ENCODE results near the gene KIF26A.
A peak's percentile ranks its signal among the peaks of the same experiment; 100 is the strongest.
"Not testable (repeated sequence)": the region's sequence is repeated elsewhere in the genome, so short reads cannot be mapped to it uniquely, and the experiment has no call there.

The KIF26A gene

GRCh38 chr14:104195361-104195760 is 57.0 kb downstream of the KIF26A start:
- no peak for DNase-seq

- no peak for DNase-seq
Measured at GRCh38 chr14:104195878-104196277, 57.5 kb downstream of the KIF26A start.

- DNase-seq: no peak
Measured at GRCh38 chr14:104196461-104197140, 58.2 kb downstream of the KIF26A start.

GRCh38 chr14:104197449-104198247 is 59.3 kb downstream of the KIF26A start:
- no peak for DNase-seq

- DNase-seq: no peak
Measured at GRCh38 chr14:104199266-104199895, 61.0 kb downstream of the KIF26A start.

GRCh38 chr14:104200106-104200505 is 61.7 kb downstream of the KIF26A start:
- no peak for DNase-seq

- DNase-seq: no peak
Measured at GRCh38 chr14:104200591-104200990, 62.2 kb downstream of the KIF26A start.

GRCh38 chr14:104201063-104201462 is 62.7 kb downstream of the KIF26A start:
- DNase-seq: no peak

- DNase-seq: no peak
Measured at GRCh38 chr14:104201496-104201895, 63.1 kb downstream of the KIF26A start.

GRCh38 chr14:104202259-104203070 is 64.1 kb downstream of the KIF26A start:
- DNase-seq: no peak

- DNase-seq: no peak
Measured at GRCh38 chr14:104203071-104203425, 64.7 kb downstream of the KIF26A start.

GRCh38 chr14:104204660-104205149 is 66.3 kb downstream of the KIF26A start:
- DNase-seq: no peak

GRCh38 chr14:104205781-104206180 is 67.4 kb downstream of the KIF26A start:
- no peak for DNase-seq

- DNase-seq: peak; percentile 13
Measured at GRCh38 chr14:104206281-104206904, 68.0 kb downstream of the KIF26A start.

- DNase-seq: no peak
Measured at GRCh38 chr14:104207142-104208014, 69.0 kb downstream of the KIF26A start.

- DNase-seq: not testable (repeated sequence)
Measured at GRCh38 chr14:104208015-104208295, 69.6 kb downstream of the KIF26A start.

- DNase-seq: not testable (repeated sequence)
Measured at GRCh38 chr14:104208331-104208730, 69.9 kb downstream of the KIF26A start.

- not testable (repeated sequence) for DNase-seq
Measured at GRCh38 chr14:104209071-104209470, 70.7 kb downstream of the KIF26A start.

- DNase-seq: no peak
Measured at GRCh38 chr14:104209985-104210816, 71.8 kb downstream of the KIF26A start.

- no peak for DNase-seq
Measured at GRCh38 chr14:104210817-104211195, 72.4 kb downstream of the KIF26A start.

GRCh38 chr14:104211215-104211614 is 72.8 kb downstream of the KIF26A start:
- DNase-seq: no peak
